ENCODE data around the gene WDR26. TPM values are rescaled to one million over a fixed set of nuclear protein-coding genes. Genes with fewer than 3 reads are reported as not detected.
A peak's percentile ranks its signal among the peaks of the same experiment; 100 is the strongest.

WDR26 gene
- total RNA-seq, 1 donor from 2014 or later: 105 TPM

- H3K9ac ChIP-seq (ENCODE audit: low read length): no peak overlapping the region
- H3K36me3 Mint-ChIP-seq (ENCODE audit: low read depth, unreplicated experiment): peaks cover 10% of the 10 kb centered on the region
- H2AFZ ChIP-seq (ENCODE audit: low read depth, low read length): no peak overlapping the region
- no peak for TF ChIP-seq EZH2 (IDR thresholded peaks at IDR 0.05; ENCODE audit: insufficient read depth, low read length)
- no peaks in the 10 kb centered on the region for H3K9me3 Mint-ChIP-seq (ENCODE audit: unreplicated experiment)
- peak overlapping the region; percentile 44 for H3K27ac Mint-ChIP-seq (ENCODE audit: unreplicated experiment)
- H3K27me3 Mint-ChIP-seq (ENCODE audit: low read depth, unreplicated experiment): no peaks in the 10 kb centered on the region
- peaks cover 2% of the 10 kb centered on the region for H4K20me1 ChIP-seq (ENCODE audit: insufficient read depth, low read length)
- peaks cover 39% of the 10 kb centered on the region for H3K36me3 ChIP-seq (ENCODE audit: insufficient read depth, low read length)
- H3K27ac ChIP-seq (ENCODE audit: low read depth, low read length): no peak overlapping the region
- H3K4me2 ChIP-seq (ENCODE audit: low read length): no peak overlapping the region
- no peaks in the 10 kb centered on the region for H3K79me2 ChIP-seq (ENCODE audit: insufficient read depth, low read length)
- no peak for DNase-seq (ENCODE audit: low read depth)
- no peak overlapping the region for H3K4me3 ChIP-seq (ENCODE audit: insufficient read depth, low read depth, low read length)
- H3K4me1 ChIP-seq (ENCODE audit: insufficient read depth, low read length): no peaks in the 10 kb centered on the region
- H3K4me1 Mint-ChIP-seq (ENCODE audit: low read depth, unreplicated experiment): peaks cover 15% of the 10 kb centered on the region
- FAIRE-seq: no peak
- H3K27me3 ChIP-seq (ENCODE audit: insufficient read depth, low read length): no peaks in the 10 kb centered on the region
- no peaks in the 10 kb centered on the region for H3K9me3 ChIP-seq (ENCODE audit: insufficient read depth, low read depth, low read length)
- no peak overlapping the region for H3K4me3 Mint-ChIP-seq (ENCODE audit: unreplicated experiment)
Observed at GRCh38 chr1:224387943-224388342, 46.7 kb downstream of the WDR26 start.

GRCh38 chr1:224387302-224387912 is 47.2 kb downstream of the WDR26 start:
- Mint-ChIP-seq H3K27ac (ENCODE audit: unreplicated experiment) (no peak overlapping the region), H3K27me3 (ENCODE audit: low read depth, unreplicated experiment) (no peaks in the 10 kb centered on the region), H3K4me1 (ENCODE audit: low read depth, unreplicated experiment) (peaks cover 12% of the 10 kb centered on the region), H3K4me3 (ENCODE audit: unreplicated experiment) (no peak overlapping the region), H3K9me3 (ENCODE audit: unreplicated experiment) (no peaks in the 10 kb centered on the region), H3K36me3 (ENCODE audit: low read depth, unreplicated experiment) (peaks cover 10% of the 10 kb centered on the region)
- H3K4me1 ChIP-seq (ENCODE audit: insufficient read depth, low read length): no peaks in the 10 kb centered on the region
- H3K27ac ChIP-seq (ENCODE audit: low read depth, low read length): no peak overlapping the region
- H3K4me2 ChIP-seq (ENCODE audit: low read length): no peak overlapping the region
- H3K9me3 ChIP-seq (ENCODE audit: insufficient read depth, low read depth, low read length): no peaks in the 10 kb centered on the region
- FAIRE-seq (no peak), DNase-seq (ENCODE audit: low read depth) (no peak)
- no peaks in the 10 kb centered on the region for H3K79me2 ChIP-seq (ENCODE audit: insufficient read depth, low read length)
- H3K36me3 ChIP-seq (ENCODE audit: insufficient read depth, low read length): peaks cover 36% of the 10 kb centered on the region
- no peak overlapping the region for H2AFZ ChIP-seq (ENCODE audit: low read depth, low read length)
- peaks cover 2% of the 10 kb centered on the region for H4K20me1 ChIP-seq (ENCODE audit: insufficient read depth, low read length)
- no peaks in the 10 kb centered on the region for H3K27me3 ChIP-seq (ENCODE audit: insufficient read depth, low read length)
- no peak overlapping the region for H3K9ac ChIP-seq (ENCODE audit: low read length)
- H3K4me3 ChIP-seq (ENCODE audit: insufficient read depth, low read depth, low read length): no peak overlapping the region
- TF ChIP-seq EZH2 (IDR thresholded peaks at IDR 0.05; ENCODE audit: insufficient read depth, low read length) (no peak), CTCF (IDR thresholded peaks at IDR 0.05; ENCODE audit: insufficient read depth, low read depth, low read length) (no peak)

DNA sequence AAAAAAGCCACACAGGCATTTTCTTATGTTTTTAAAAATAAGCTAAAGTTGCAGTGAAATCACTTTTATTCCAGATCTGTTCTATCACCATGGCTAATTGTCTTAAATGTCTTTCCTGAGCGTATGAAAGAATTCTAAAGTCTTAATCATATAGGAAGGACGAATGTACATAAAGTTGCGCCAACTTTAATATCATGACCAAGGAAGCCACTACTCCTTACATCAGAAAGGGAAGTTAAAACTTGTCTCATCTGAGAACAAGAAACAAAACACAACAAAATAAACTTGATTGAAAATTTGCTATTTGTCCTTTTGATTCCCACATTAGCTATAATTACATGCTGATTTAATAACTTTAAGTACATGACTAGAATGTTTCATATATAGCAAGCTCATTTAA is 51.4 kb downstream of the WDR26 start:
- Histone ChIP-seq H3K27ac (ENCODE audit: low read depth, low read length) (no peak overlapping the region), H3K27me3 (ENCODE audit: insufficient read depth, low read length) (no peaks in the 10 kb centered on the region), H4K20me1 (ENCODE audit: insufficient read depth, low read length) (peaks cover 6% of the 10 kb centered on the region), H3K9ac (ENCODE audit: low read length) (no peak overlapping the region), H3K4me2 (ENCODE audit: low read length) (no peak overlapping the region), H3K4me1 (ENCODE audit: insufficient read depth, low read length) (no peaks in the 10 kb centered on the region), H3K36me3 (ENCODE audit: insufficient read depth, low read length) (peaks cover 19% of the 10 kb centered on the region), H3K4me3 (ENCODE audit: insufficient read depth, low read depth, low read length) (no peak overlapping the region), H3K79me2 (ENCODE audit: insufficient read depth, low read length) (no peaks in the 10 kb centered on the region), H3K9me3 (ENCODE audit: insufficient read depth, low read depth, low read length) (no peaks in the 10 kb centered on the region), H2AFZ (ENCODE audit: low read depth, low read length) (no peak overlapping the region)
- Mint-ChIP-seq H3K27me3 (ENCODE audit: low read depth, unreplicated experiment) (no peaks in the 10 kb centered on the region), H3K4me1 (ENCODE audit: low read depth, unreplicated experiment) (peaks cover 21% of the 10 kb centered on the region), H3K36me3 (ENCODE audit: low read depth, unreplicated experiment) (peaks cover 2% of the 10 kb centered on the region), H3K27ac (ENCODE audit: unreplicated experiment) (no peak overlapping the region), H3K4me3 (ENCODE audit: unreplicated experiment) (no peak overlapping the region), H3K9me3 (ENCODE audit: unreplicated experiment) (no peaks in the 10 kb centered on the region)
- peak; percentile 13 for FAIRE-seq
- TF ChIP-seq CTCF (IDR thresholded peaks at IDR 0.05; ENCODE audit: insufficient read depth, low read depth, low read length) (no peak), EZH2 (IDR thresholded peaks at IDR 0.05; ENCODE audit: insufficient read depth, low read length) (no peak)
- no peak for DNase-seq (ENCODE audit: low read depth)
